HepG2 (cell line): ENCODE data around the gene CTSW. TPM values are rescaled to one million over a fixed set of nuclear protein-coding genes. Genes with fewer than 3 reads are reported as not detected.
A peak's percentile ranks its signal among the peaks of the same experiment; 100 is the strongest.

Experiments used
- ATAC-seq: fragments of 200-7000 bp; cut with Tn5 transposase; 3 replicates; pipeline ENCODE4 v1.9.1; 2020; ENCODE audit warnings: mild to moderate bottlenecking, moderate library complexity
- BruUV-seq: library from RNA; stranded (reverse); fragments of 400-500 nt; replicated peaks from 2 replicates; lab custom pipeline; 2021; lab: Mats Ljungman, UMichigan
- CTCF ChIA-PET: fragments of 300-600 bp; formaldehyde crosslinking; extraction: SDS; loops from one replicate; lab custom pipeline; 2021; ENCODE audit warnings: low total read pairs, inconsistent platforms, low intra/inter-chr PET ratio; lab: Yijun Ruan, JAX
- POLR2A ChIA-PET: fragments of 350-600 bp; sonication (Branson Sonifier 250); formaldehyde crosslinking; loops from one replicate; lab custom pipeline; 2020; ENCODE audit warnings: antibody characterized with exemption, inconsistent platforms; lab: Yijun Ruan, JAX
- DNase-seq: peaks from one replicate; pipeline ENCODE4 v3.0.0-alpha.2; 2015; ENCODE audit warnings: low spot score
- FAIRE-seq: peaks from 3 replicates; lab custom pipeline; 2011; peaks lifted over from hg19 to GRCh38; lab: Jason Lieb, UNC
- H2AFZ ChIP-seq: one replicate; pipeline ENCODE4 v1.6.1; 2011; ENCODE audit warnings: low read length, inconsistent platforms
- H3K27ac ChIP-seq: fragments of 300-600 bp; 3 replicates; pipeline ENCODE4 v1.8.0; 2011; ENCODE audit warnings: mixed run types, mild to moderate bottlenecking, mixed read lengths, low read length, inconsistent platforms; ENCODE audit not compliant: insufficient read depth; ENCODE audit errors: extremely low read length
- H3K27me3 ChIP-seq, 2 experiments: fragments of 200-600 bp in 1 of 2; 2 replicates in 1 of 2; 3 replicates in 1 of 2; pipeline versions ENCODE4 v1.6.0 to v1.8.0; 2011; ENCODE audit warnings: low read length in 2 of 2, mild to moderate bottlenecking in 2 of 2, moderate library complexity in 2 of 2, inconsistent platforms in 1 of 2; ENCODE audit not compliant: insufficient read depth in 2 of 2, control insufficient read depth in 1 of 2
- H3K36me3 ChIP-seq, 2 experiments: fragments of 200-600 bp in 1 of 2; replicated peaks in 1 of 2; 2 replicates in 1 of 2; 3 replicates in 1 of 2; pipeline versions ENCODE4 v1.5.1 to v1.8.0; 2011; ENCODE audit warnings: low read length in 2 of 2, inconsistent platforms in 1 of 2; ENCODE audit not compliant: insufficient read depth in 2 of 2, control insufficient read depth in 1 of 2
- H3K4me1 ChIP-seq: 2 replicates; pipeline ENCODE4 v1.5.1; 2012; ENCODE audit warnings: low read length, inconsistent platforms; ENCODE audit not compliant: insufficient read depth
- H3K4me2 ChIP-seq: 2 replicates; pipeline ENCODE4 v1.6.0; 2011; ENCODE audit warnings: low read depth, low read length, inconsistent platforms
- H3K4me3 ChIP-seq, 3 experiments: fragments of 200-600 bp in 1 of 3; sonication (generic), shearing (Covaris generic) in 1 of 3; replicated peaks in 1 of 3; 2 replicates each; pipeline ENCODE4 v1.5.1; 2011 to 2016; ENCODE audit warnings: low read length in 3 of 3, inconsistent platforms in 2 of 3, low read depth in 2 of 3, mild to moderate bottlenecking in 2 of 3, control low read depth in 1 of 3, mixed read lengths in 1 of 3; ENCODE audit not compliant: insufficient read depth in 1 of 3
- H3K79me2 ChIP-seq: one replicate; pipeline ENCODE4 v1.6.1; 2011; ENCODE audit warnings: low read length, inconsistent platforms; ENCODE audit not compliant: insufficient read depth
- H3K9ac ChIP-seq: 2 replicates; pipeline ENCODE4 v1.6.0; 2011; ENCODE audit warnings: mild to moderate bottlenecking, low read depth, low read length, inconsistent platforms; ENCODE audit not compliant: insufficient read depth
- H3K9me3 ChIP-seq: 2 replicates; pipeline ENCODE4 v1.5.1; 2012; ENCODE audit warnings: mild to moderate bottlenecking, low read length
- H4K20me1 ChIP-seq: 2 replicates; pipeline ENCODE4 v1.6.0; 2011; ENCODE audit warnings: inconsistent platforms, mild to moderate bottlenecking, low read length, moderate library complexity; ENCODE audit not compliant: insufficient read depth
- CEBPG ChIP-seq: IDR thresholded peaks from 2 replicates; pipeline ENCODE4 v1.6.1; 2016
- CENPBD1 ChIP-seq: sonication (generic); formaldehyde crosslinking; IDR thresholded peaks from 2 replicates; pipeline ENCODE4 v1.8.0; 2022; ENCODE audit warnings: missing genetic modification reagents, low read depth, mild to moderate bottlenecking, borderline replicate concordance
- CTCF ChIP-seq: sonication (generic); formaldehyde crosslinking; IDR thresholded peaks from 2 replicates; pipeline ENCODE4 v1.5.0; 2020; ENCODE audit warnings: mild to moderate bottlenecking, missing genetic modification reagents, moderate library complexity
- GFI1 ChIP-seq: sonication (generic); formaldehyde crosslinking; IDR thresholded peaks from 2 replicates; pipeline ENCODE4 v1.5.0; 2020; ENCODE audit warnings: missing genetic modification reagents, mild to moderate bottlenecking, borderline replicate concordance
- KAT2B ChIP-seq: fragments of 150-350 bp; IDR thresholded peaks from 2 replicates; pipeline ENCODE4 v1.6.1; 2014; ENCODE audit warnings: low read depth, low read length, borderline replicate concordance
- LRRFIP1 ChIP-seq: sonication (generic); formaldehyde crosslinking; conservative IDR thresholded peaks from 2 replicates; pipeline ENCODE4 v1.4.0; 2020; ENCODE audit warnings: missing genetic modification reagents
- SPEN ChIP-seq: sonication (generic); formaldehyde crosslinking; IDR thresholded peaks from 2 replicates; pipeline ENCODE4 v1.5.1; 2020; ENCODE audit warnings: low read depth, mild to moderate bottlenecking, missing genetic modification reagents
- ZFP91 ChIP-seq: sonication (generic); formaldehyde crosslinking; IDR thresholded peaks from 2 replicates; pipeline ENCODE4 v1.9.0; 2022; ENCODE audit warnings: missing genetic modification reagents, mild to moderate bottlenecking, borderline replicate concordance
- ZNF784 ChIP-seq: sonication (generic); formaldehyde crosslinking; IDR thresholded peaks from 2 replicates; pipeline ENCODE4 v1.5.1; 2020; ENCODE audit warnings: missing genetic modification reagents, mild to moderate bottlenecking, borderline replicate concordance
- ZNF839 ChIP-seq: sonication (generic); formaldehyde crosslinking; IDR thresholded peaks from 2 replicates; pipeline ENCODE4 v1.4.0; 2020; ENCODE audit warnings: missing genetic modification reagents, mild to moderate bottlenecking, borderline replicate concordance
- ZSCAN22 ChIP-seq: sonication (generic); formaldehyde crosslinking; IDR thresholded peaks from 2 replicates; pipeline ENCODE4 v1.4.0; 2020; ENCODE audit warnings: mild to moderate bottlenecking, missing genetic modification reagents
- ZSCAN25 ChIP-seq: sonication (generic); formaldehyde crosslinking; IDR thresholded peaks from 2 replicates; pipeline ENCODE4 v1.8.0; 2022; ENCODE audit warnings: mild to moderate bottlenecking, missing genetic modification reagents
- WGBS: methylation state at CpG from one replicate; pipeline ENCODE4 v1.1.6; 2017; ENCODE audit warnings: low lambda C conversion rate; 5-methylcytosine and 5-hydroxymethylcytosine counted together
- in situ Hi-C: cut with HindIII; loops from 2 replicates; pipeline ENCODE4 v1.10.0; 2017; ENCODE audit warnings: low pct_unique_long_range_greater_than_20kb; ENCODE audit not compliant: extremely low pct_ligation_motif_present
- intact Hi-C: fragments of 100-400 bp; cut with micrococcal nuclease; formaldehyde crosslinking; loops from one replicate; pipeline ENCODE4 v1.10.0; 2022; ENCODE audit not compliant: unreplicated experiment
- polyA plus RNA-seq, 8 experiments: library from polyadenylated mRNA; depleted of rRNA in 3 of 8; stranded (reverse) in 7 of 8; unstranded in 1 of 8; fragments of >200 nt; fragmentation: Illumina TruSeq in 4 of 8; extraction: Trizol in 4 of 8; gene quantifications; 2 replicates each; pipeline versions ENCODE4 v1.2.1 to v1.2.3, GENCODE V29; 2011 to 2016; ENCODE audit warnings: low read depth in 4 of 8, missing spikeins in 1 of 8, mixed read lengths in 1 of 8; ENCODE audit not compliant: insufficient read depth in 1 of 8
- total RNA-seq, 5 experiments: library from RNA; depleted of rRNA; stranded (reverse); fragments of >200 nt; fragmentation: Illumina TruSeq; extraction: Trizol; gene quantifications; 2 replicates each; pipeline ENCODE4 v1.2.3, GENCODE V29; 2016; ENCODE audit warnings: low read depth in 1 of 5

The CTSW gene
- total and polyA plus RNA-seq, 2 of the 13 experiments (the other 11 are each of a cell fraction or from before 2014, with no cell fraction given): 0.09 TPM; not detected in 1

GRCh38 chr11:65898656-65899355 lies 19.2 kb downstream of the CTSW start (continued):
- TF ChIP-seq CENPBD1 (CRISPR knock-in tag) (no peak), LRRFIP1 (CRISPR knock-in tag) (no peak), ZSCAN25 (CRISPR knock-in tag) (no peak), ZSCAN22 (no peak), ZNF839 (CRISPR knock-in tag) (no peak), CEBPG (CRISPR knock-in tag) (0 out of 2 replicates have a peak, but pooled peaks have one; percentile 25), GFI1 (CRISPR knock-in tag) (no peak)

- peak; percentile 58 for DNase-seq
- Histone ChIP-seq H4K20me1 (no peaks in the 10 kb centered on the region), H3K4me1 (peaks cover 55% of the 10 kb centered on the region), H3K27ac (peak overlapping the region; percentile 66), H3K4me2 (peak overlapping the region; percentile 93), H3K79me2 (peaks cover 32% of the 10 kb centered on the region), H3K9me3 (no peaks in the 10 kb centered on the region), H3K4me3 (peak overlapping the region; percentile 84 to 89 (median 89)), H3K9ac (peak overlapping the region; percentile 88), H3K36me3 (peaks cover 6 to 16% of the 10 kb centered on the region in 2 experiments; a peak in 4 of 5 replicates), H2AFZ (no peak overlapping the region), H3K27me3 (no peaks in the 10 kb centered on the region; a peak in 1 of 5 replicates)
- 0% methylated on average over 11 of the region's 78 CpGs for WGBS
- no TSS peak for BruUV-seq
- peak; percentile 55 for ATAC-seq
- FAIRE-seq: no peak
- in situ Hi-C loops: no loop called here
- POLR2A ChIA-PET: interaction anchor here (1.4 to 6.2 kb wide), 9 partner anchors 9 to 187 kb away, joined by 4 to 95 read pairs (median 8); partner anchors contain the start of genes C11orf68, CCDC85B, CFL1 and FIBP
- CTCF ChIA-PET: interaction anchor here (1.2 kb wide), 1 partner anchor 11 kb away, joined by 3 read pairs; the partner anchor contains the start of gene FIBP
- intact Hi-C loops: no loop called here
- peak; percentile 73; the same call in 1 of the 2 replicates for TF ChIP-seq SPEN (CRISPR knock-in tag)
- no peak for TF ChIP-seq KAT2B
- TF ChIP-seq CTCF (CRISPR knock-in tag): peak; percentile 51
- TF ChIP-seq ZFP91 (CRISPR knock-in tag): peak; percentile 73; the same call in 1 of the 2 replicates
- no peak for TF ChIP-seq ZNF784 (CRISPR knock-in tag)
Measured at GRCh38 chr11:65899356-65900124, 19.9 kb downstream of the CTSW start.
